Ovary (tissue), 3 donors: ENCODE measurements around the gene SVIL.

Experiments
- CTCF ChIP-seq, 3 donors: fragments of 450-650 bp in 2 of 3; fragments of 200-600 bp in 1 of 3; IDR thresholded peaks; one replicate each; pipeline versions ENCODE4 v1.5.1 to v1.8.0; 2016 to 2022; ENCODE audit warnings: antibody characterized with exemption in 3 of 3, mild to moderate bottlenecking in 1 of 3
- EP300 ChIP-seq: sonication (generic); formaldehyde crosslinking; IDR thresholded peaks from one replicate; pipeline ENCODE4 v1.6.1; 2017; ENCODE audit warnings: antibody characterized with exemption
- POLR2A ChIP-seq: fragments of 450-650 bp; IDR thresholded peaks from one replicate; pipeline ENCODE4 v1.6.1; 2017; ENCODE audit warnings: antibody characterized with exemption, mild to moderate bottlenecking, moderate library complexity
- donor health status: DM: no; HTN: no; CAD: no.

- TF ChIP-seq CTCF (IDR thresholded peaks at IDR 0.05) (no peak), POLR2A (no peak), EP300 (no peak)
These were observed 31.4 kb upstream of the SVIL start for GRCh38 chr10:29666201-29666600.
